Osteoblast (primary cell): Measurements from ENCODE around the gene FAM236D. TPM values are rescaled to one million over a fixed set of nuclear protein-coding genes. Genes with fewer than 3 reads are reported as not detected.
"Not testable (repeated sequence)": the region's sequence is repeated elsewhere in the genome, so short reads cannot be mapped to it uniquely, and the experiment has no call there.

Source experiments
- DNase-seq: peaks from one replicate; pipeline ENCODE4 v3.0.0; 2011; ENCODE audit warnings: low spot score, mixed read lengths; ENCODE audit not compliant: insufficient read length; ENCODE audit errors: missing footprints
- H2AFZ ChIP-seq: 2 replicates; pipeline ENCODE4 v1.6.0; 2011; ENCODE audit warnings: mild to moderate bottlenecking, low read length
- H3K27ac ChIP-seq: 2 replicates; pipeline ENCODE4 v1.5.1; 2011; ENCODE audit warnings: mild to moderate bottlenecking, low read depth, low read length, moderate library complexity
- H3K27me3 ChIP-seq: 2 replicates; pipeline ENCODE4 v1.6.0; 2012; ENCODE audit warnings: mild to moderate bottlenecking, control low read depth, inconsistent platforms, low read length, moderate library complexity; ENCODE audit not compliant: insufficient read depth
- H3K36me3 ChIP-seq: 2 replicates; pipeline ENCODE4 v1.5.1; 2011; ENCODE audit warnings: mild to moderate bottlenecking, low read length, control low read depth, moderate library complexity; ENCODE audit not compliant: insufficient read depth
- H3K4me1 ChIP-seq: 2 replicates; pipeline ENCODE4 v1.5.1; 2011; ENCODE audit warnings: mild to moderate bottlenecking, low read length, control low read depth, moderate library complexity; ENCODE audit not compliant: insufficient read depth
- H3K4me2 ChIP-seq: 2 replicates; pipeline ENCODE4 v1.6.0; 2011; ENCODE audit warnings: mild to moderate bottlenecking, low read length; ENCODE audit not compliant: insufficient read depth
- H3K4me3 ChIP-seq: fragments of 200-600 bp; sonication (generic); 3 replicates; pipeline ENCODE4 v1.5.1; 2012; ENCODE audit warnings: mild to moderate bottlenecking, low read length, inconsistent platforms; ENCODE audit not compliant: insufficient read depth
- H3K79me2 ChIP-seq: 2 replicates; pipeline ENCODE4 v1.6.0; 2012; ENCODE audit warnings: mild to moderate bottlenecking, low read length, control low read depth, inconsistent platforms; ENCODE audit not compliant: insufficient read depth
- H3K9me3 ChIP-seq: 2 replicates; pipeline ENCODE4 v1.5.1; 2011; ENCODE audit warnings: low read depth, low read length, control low read depth
- H4K20me1 ChIP-seq: 2 replicates; pipeline ENCODE4 v1.6.0; 2012; ENCODE audit warnings: mild to moderate bottlenecking, low read length, control low read depth; ENCODE audit not compliant: insufficient read depth
- total RNA-seq: library from RNA; depleted of rRNA; stranded (reverse); fragments of >200 nt; gene quantifications from 2 replicates; pipeline ENCODE4 v1.2.3, GENCODE V29; 2012

The FAM236D gene
- total RNA-seq, 1 donor, result not detected

GRCh38 chrX:72777467-72777790, 30.6 kb downstream of the FAM236D start:
- not testable (repeated sequence) for H2AFZ ChIP-seq, H3K27me3 ChIP-seq, H3K27ac ChIP-seq, H3K4me3 ChIP-seq, H3K4me1 ChIP-seq, H3K36me3 ChIP-seq, H4K20me1 ChIP-seq, H3K9me3 ChIP-seq, H3K4me2 ChIP-seq, DNase-seq, H3K79me2 ChIP-seq

GRCh38 chrX:72776653-72777466, 31.1 kb downstream of the FAM236D start, which contains the start of gene DMRTC1B:
Gene DMRTC1B (plus strand): TSS chrX:72776890. CDS start chrX:72845136, 68,246 bp downstream.
- not testable (repeated sequence) for H3K4me3 ChIP-seq, H3K9me3 ChIP-seq, H3K27ac ChIP-seq, H4K20me1 ChIP-seq, DNase-seq, H3K27me3 ChIP-seq, H3K4me2 ChIP-seq, H3K36me3 ChIP-seq, H2AFZ ChIP-seq, H3K79me2 ChIP-seq, H3K4me1 ChIP-seq

- not testable (repeated sequence) for H3K79me2 ChIP-seq, H3K4me1 ChIP-seq, H3K9me3 ChIP-seq, H3K4me3 ChIP-seq, DNase-seq, H2AFZ ChIP-seq, H3K36me3 ChIP-seq, H3K27ac ChIP-seq, H3K4me2 ChIP-seq, H3K27me3 ChIP-seq, H4K20me1 ChIP-seq
These were observed 47.6 kb downstream of the FAM236D start for GRCh38 chrX:72760454-72760853.

Other genes starting within 250 kb of the FAM236D start
- gene HDAC8, start 235.4 kb downstream of the FAM236D start, total RNA-seq, result 24.6 and 27.1 TPM in 2 replicates
- gene PHKA1, start 93.9 kb downstream of the FAM236D start, total RNA-seq, result 4.7 and 5.6 TPM in 2 replicates
- not detected in 2 replicates for gene DMRTC1B, start 31.3 kb downstream of the FAM236D start, total RNA-seq
- gene FAM236B, start 25.6 kb downstream of the FAM236D start, total RNA-seq, result not detected in 2 replicates
- not detected in 2 replicates for gene FAM236C, start 104.4 kb upstream of the FAM236D start, total RNA-seq
- not detected in 2 replicates for gene FAM236A, start 130.0 kb upstream of the FAM236D start, total RNA-seq
- gene DMRTC1, start 135.6 kb upstream of the FAM236D start, total RNA-seq, result not detected in 2 replicates
- gene PABPC1L2B, start 194.7 kb upstream of the FAM236D start, total RNA-seq, result not detected in 2 replicates